Stimulated activated effector memory CD8-positive, alpha-beta T cell treated with anti-CD3 and anti-CD28 coated beads, Interleukin-12 subunit alpha, Interleukin-12 subunit beta, amount 100 ng/mL, for 72 hours (primary cell): ENCODE results near the gene SLC41A3.
A peak's percentile ranks its signal among the peaks of the same experiment; 100 is the strongest.

Source experiments
- ATAC-seq: fragments of 150-1000 bp; cut with Tn5 transposase; 2 replicates; pipeline ENCODE4 v1.10.0; 2021
- DNase-seq, 2 donors: peaks; one replicate each; pipeline ENCODE4 v3.0.0; 2021 to 2022; ENCODE audit warnings: low spot score in 2 of 2
- H3K27ac Mint-ChIP-seq: one replicate; pipeline ENCODE4 v1.8.0; 2022; ENCODE audit warnings: mild to moderate bottlenecking, mixed read lengths
- H3K36me3 Mint-ChIP-seq: one replicate; pipeline ENCODE4 v1.8.0; 2022; ENCODE audit warnings: mild to moderate bottlenecking, mixed read lengths
- H3K4me1 Mint-ChIP-seq: one replicate; pipeline ENCODE4 v1.8.0; 2022; ENCODE audit warnings: mixed read lengths
- H3K4me3 Mint-ChIP-seq: one replicate; pipeline ENCODE4 v1.8.0; 2022; ENCODE audit warnings: mild to moderate bottlenecking, mixed read lengths
- H3K9me3 Mint-ChIP-seq: one replicate; pipeline ENCODE4 v1.8.0; 2022; ENCODE audit warnings: mixed read lengths

SLC41A3 gene

GRCh38 chr3:126083913-126084767, at the start of gene SLC41A3:
SLC41A3 (minus strand) TSS chr3:126084124; CDS start chr3:126068219, 15,905 bp downstream.
- H3K9me3 Mint-ChIP-seq, result peaks cover 3% of the 10 kb centered on the region
- H3K27ac Mint-ChIP-seq, result peak within 1 kb of the TSS; percentile 95
- peak within 1 kb of the TSS; percentile 90 for H3K4me3 Mint-ChIP-seq
- ATAC-seq, result peak; percentile 93
- peak; percentile 79 to 93 for DNase-seq
- peaks cover 24% of the 10 kb centered on the region for H3K4me1 Mint-ChIP-seq
- H3K36me3 Mint-ChIP-seq, result peaks cover 6% of the 10 kb centered on the region

DNA sequence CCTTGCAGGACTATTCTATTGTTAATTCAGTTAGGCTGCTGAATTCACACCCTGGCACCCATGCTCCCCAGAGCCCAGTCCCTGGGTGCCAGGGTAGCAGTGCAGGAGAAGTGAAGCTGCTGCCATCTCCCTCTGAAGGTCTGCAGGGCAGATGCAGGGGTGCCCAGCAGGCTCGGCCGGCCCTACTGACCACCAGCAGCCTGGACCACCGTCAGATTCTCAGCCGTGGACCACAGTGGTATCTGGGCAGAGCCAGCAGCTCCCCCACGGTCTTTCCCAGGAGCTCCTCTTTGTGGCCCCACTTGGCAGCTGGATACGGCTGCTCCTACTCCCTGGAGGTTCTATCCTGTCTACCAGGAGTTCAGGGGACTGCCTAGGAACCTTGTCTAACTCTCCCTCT, 49.7 kb upstream of the SLC41A3 start:
- H3K9me3 Mint-ChIP-seq, result no peaks in the 10 kb centered on the region

GRCh38 chr3:126132751-126133511, 49.0 kb upstream of the SLC41A3 start:
- no peak for ATAC-seq
- peaks cover 10% of the 10 kb centered on the region for H3K4me1 Mint-ChIP-seq
- H3K36me3 Mint-ChIP-seq, result no peaks in the 10 kb centered on the region
- no peaks in the 10 kb centered on the region for H3K9me3 Mint-ChIP-seq
- no peak overlapping the region for H3K4me3 Mint-ChIP-seq
- H3K27ac Mint-ChIP-seq, result no peak overlapping the region
- DNase-seq, result no peak

More for the DNA sequence above, 49.7 kb upstream of the SLC41A3 start:
- no peak for DNase-seq
- no peaks in the 10 kb centered on the region for H3K36me3 Mint-ChIP-seq
- H3K4me3 Mint-ChIP-seq, result no peak overlapping the region
- H3K27ac Mint-ChIP-seq, result no peak overlapping the region
- H3K4me1 Mint-ChIP-seq, result peaks cover 10% of the 10 kb centered on the region
- ATAC-seq, result no peak

GRCh38 chr3:126131881-126132750, 48.2 kb upstream of the SLC41A3 start:
- peaks cover 10% of the 10 kb centered on the region for H3K4me1 Mint-ChIP-seq
- H3K4me3 Mint-ChIP-seq, result no peak overlapping the region
- DNase-seq (no peak), ATAC-seq (no peak)
- no peaks in the 10 kb centered on the region for H3K9me3 Mint-ChIP-seq
- H3K27ac Mint-ChIP-seq, result no peak overlapping the region
- no peaks in the 10 kb centered on the region for H3K36me3 Mint-ChIP-seq

GRCh38 chr3:126130981-126131745, 47.2 kb upstream of the SLC41A3 start:
- H3K36me3 Mint-ChIP-seq, result no peaks in the 10 kb centered on the region
- no peak for ATAC-seq

GRCh38 chr3:126130081-126130855, 46.3 kb upstream of the SLC41A3 start:
- Mint-ChIP-seq H3K36me3 (no peaks in the 10 kb centered on the region), H3K27ac (no peak overlapping the region), H3K4me1 (peaks cover 10% of the 10 kb centered on the region), H3K4me3 (no peak overlapping the region), H3K9me3 (no peaks in the 10 kb centered on the region)
- DNase-seq, result no peak
- no peak for ATAC-seq

More at GRCh38 chr3:126130981-126131745, 47.2 kb upstream of the SLC41A3 start:
- Mint-ChIP-seq H3K4me1 (peaks cover 10% of the 10 kb centered on the region), H3K27ac (no peak overlapping the region), H3K9me3 (no peaks in the 10 kb centered on the region), H3K4me3 (no peak overlapping the region)
- no peak for DNase-seq

GRCh38 chr3:126129398-126129891, 45.5 kb upstream of the SLC41A3 start:
- DNase-seq, result no peak
- H3K27ac Mint-ChIP-seq, result no peak overlapping the region
- no peak overlapping the region for H3K4me3 Mint-ChIP-seq
- H3K9me3 Mint-ChIP-seq, result no peaks in the 10 kb centered on the region
- ATAC-seq, result no peak
- H3K4me1 Mint-ChIP-seq, result peaks cover 6% of the 10 kb centered on the region
- H3K36me3 Mint-ChIP-seq, result no peaks in the 10 kb centered on the region

- ATAC-seq (no peak), DNase-seq (no peak)
- Mint-ChIP-seq H3K9me3 (no peaks in the 10 kb centered on the region), H3K4me1 (no peaks in the 10 kb centered on the region), H3K4me3 (no peak overlapping the region), H3K36me3 (no peaks in the 10 kb centered on the region), H3K27ac (no peak overlapping the region)
Measured at GRCh38 chr3:126128504-126129397, 44.8 kb upstream of the SLC41A3 start.

GRCh38 chr3:126127904-126128303, 44.0 kb upstream of the SLC41A3 start:
- ATAC-seq (no peak), DNase-seq (no peak)
- Mint-ChIP-seq H3K27ac (no peak overlapping the region), H3K4me3 (no peak overlapping the region), H3K36me3 (no peaks in the 10 kb centered on the region), H3K4me1 (no peaks in the 10 kb centered on the region), H3K9me3 (no peaks in the 10 kb centered on the region)

GRCh38 chr3:126127452-126127851, 43.5 kb upstream of the SLC41A3 start:
- Mint-ChIP-seq H3K36me3 (no peaks in the 10 kb centered on the region), H3K27ac (no peak overlapping the region), H3K4me1 (no peaks in the 10 kb centered on the region), H3K9me3 (no peaks in the 10 kb centered on the region), H3K4me3 (no peak overlapping the region)
- ATAC-seq (no peak), DNase-seq (no peak)

DNA sequence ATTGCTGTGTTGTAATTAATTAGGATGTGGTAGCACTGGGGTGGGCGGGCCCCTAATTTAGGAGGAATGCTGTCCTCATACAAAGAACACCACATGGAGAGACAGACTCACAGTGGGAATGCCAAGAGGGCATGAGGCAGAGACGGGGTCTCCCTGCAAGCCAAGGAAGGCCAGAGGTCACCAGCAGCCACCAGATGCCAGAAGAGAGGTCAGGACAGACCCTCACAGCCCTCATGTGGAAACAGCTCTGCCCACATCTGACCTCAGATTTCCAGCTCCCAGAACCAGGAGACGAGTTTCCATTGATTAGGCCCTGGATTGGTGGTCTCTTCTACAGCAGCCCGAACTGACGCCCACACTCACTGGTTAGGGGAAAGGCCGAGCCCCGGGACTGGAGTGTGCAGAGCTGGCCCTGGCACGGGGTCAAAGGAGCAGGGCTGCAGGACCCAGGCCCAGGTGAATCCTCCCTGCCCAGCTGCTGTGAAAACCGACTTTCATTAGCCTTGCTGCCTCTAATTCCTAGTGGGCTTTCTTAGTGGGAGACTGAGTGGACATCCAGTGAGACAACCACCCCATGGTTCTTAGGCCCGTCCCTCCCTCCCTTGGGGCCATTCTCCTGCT, 43.0 kb upstream of the SLC41A3 start:
- H3K4me3 Mint-ChIP-seq, result no peak overlapping the region
- H3K27ac Mint-ChIP-seq, result no peak overlapping the region
- DNase-seq (no peak), ATAC-seq (no peak)
- no peaks in the 10 kb centered on the region for H3K36me3 Mint-ChIP-seq
- H3K9me3 Mint-ChIP-seq, result no peaks in the 10 kb centered on the region
- no peaks in the 10 kb centered on the region for H3K4me1 Mint-ChIP-seq

DNA sequence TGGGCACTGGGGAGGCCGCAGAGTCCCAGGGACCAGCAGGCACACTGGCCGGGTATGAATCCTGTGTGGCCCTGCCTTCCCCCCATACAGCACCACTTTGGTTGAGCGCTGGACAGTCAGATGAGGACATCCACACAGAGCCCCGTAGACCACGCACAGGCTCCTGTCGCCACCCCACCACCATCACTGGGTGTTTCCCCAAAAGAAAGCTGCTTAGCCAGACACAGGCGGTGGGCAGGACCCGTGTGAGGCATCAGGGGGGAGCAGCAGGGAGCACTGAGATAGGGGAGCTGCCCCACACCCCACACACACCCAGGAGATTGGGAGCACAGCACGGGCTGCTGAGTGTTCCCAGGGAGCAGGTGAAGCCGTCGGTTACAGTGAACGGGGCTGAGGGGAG, 42.4 kb upstream of the SLC41A3 start:
- Mint-ChIP-seq H3K36me3 (no peaks in the 10 kb centered on the region), H3K9me3 (no peaks in the 10 kb centered on the region), H3K27ac (peak overlapping the region; percentile 61), H3K4me3 (no peak overlapping the region), H3K4me1 (no peaks in the 10 kb centered on the region)
- no peak for ATAC-seq
- DNase-seq, result no peak
